GM12878 (cell line): ENCODE results near the gene ATP6V0E1. TPM values are rescaled to one million over a fixed set of nuclear protein-coding genes. Genes with fewer than 3 reads are reported as not detected.

ENCODE experiments used
- ATAC-seq: fragments of 200-7000 bp; cut with Tn5 transposase; 3 replicates; pipeline ENCODE4 v1.9.1; 2020; ENCODE audit warnings: mild to moderate bottlenecking, moderate library complexity
- BruUV-seq: library from RNA; stranded (reverse); fragments of 400-500 nt; replicated peaks from 2 replicates; lab custom pipeline; 2021; lab: Mats Ljungman, UMichigan
- CTCF ChIA-PET: fragments of 300-600 bp; sonication (Branson Sonifier 250); formaldehyde crosslinking; extraction: SDS; loops from one replicate; lab custom pipeline; 2021; ENCODE audit warnings: inconsistent platforms; lab: Yijun Ruan, JAX
- POLR2A ChIA-PET: fragments of 350-600 bp; formaldehyde crosslinking; extraction: SDS; loops from one replicate; lab custom pipeline; 2021; ENCODE audit warnings: inconsistent platforms; lab: Charles Lee
- RAD21 ChIA-PET: fragments of 300-600 bp; sonication (Branson Sonifier 250); formaldehyde crosslinking; loops from one replicate; lab custom pipeline; 2023; ENCODE audit warnings: antibody characterized with exemption; ENCODE audit not compliant: unreplicated experiment; lab: Charles Lee
- SMC1A ChIA-PET: fragments of 300-600 bp; sonication (Branson Sonifier 250); formaldehyde crosslinking; loops from one replicate; lab custom pipeline; 2023; ENCODE audit not compliant: unreplicated experiment, uncharacterized antibody; lab: Charles Lee
- DNase-seq: peaks from one replicate; pipeline ENCODE4 v3.0.0-alpha.2; 2011; ENCODE audit warnings: low read depth, low spot score
- FAIRE-seq: peaks from 3 replicates; lab custom pipeline; 2011; peaks lifted over from hg19 to GRCh38; lab: Jason Lieb, UNC
- H2AFZ ChIP-seq: 2 replicates; pipeline ENCODE4 v1.6.0; 2011; ENCODE audit warnings: low read depth, low read length, control low read depth; ENCODE audit not compliant: control insufficient read depth
- H3K27ac ChIP-seq: 2 replicates; pipeline ENCODE4 v1.5.1; 2011; ENCODE audit warnings: control low read depth; ENCODE audit not compliant: control insufficient read depth, insufficient read depth
- H3K27me3 ChIP-seq, 2 experiments: replicated peaks in 1 of 2; 2 replicates each; pipeline versions ENCODE4 v1.6.0 to v1.6.1; 2011; ENCODE audit warnings: low read length in 1 of 2; ENCODE audit not compliant: control insufficient read depth in 2 of 2, insufficient read depth in 2 of 2
- H3K36me3 ChIP-seq, 2 experiments: 2 replicates each; pipeline ENCODE4 v1.5.1; 2011; ENCODE audit warnings: low read length in 1 of 2; ENCODE audit not compliant: control insufficient read depth in 2 of 2, insufficient read depth in 2 of 2
- H3K4me1 ChIP-seq: 2 replicates; pipeline ENCODE4 v1.6.1; 2011; ENCODE audit warnings: mild to moderate bottlenecking, low read length, moderate library complexity, mixed read lengths; ENCODE audit not compliant: control insufficient read depth, insufficient read depth
- H3K4me2 ChIP-seq: 2 replicates; pipeline ENCODE4 v1.6.0; 2011; ENCODE audit warnings: control low read depth; ENCODE audit not compliant: control insufficient read depth, insufficient read depth
- H3K4me3 ChIP-seq: fragments of 200-600 bp; sonication (generic); 2 replicates; pipeline ENCODE4 v1.5.1; 2016
- H3K79me2 ChIP-seq: 2 replicates; pipeline ENCODE4 v1.6.0; 2011; ENCODE audit warnings: low read length; ENCODE audit not compliant: control insufficient read depth, insufficient read depth
- H3K9ac ChIP-seq: 2 replicates; pipeline ENCODE4 v1.8.0; 2011; ENCODE audit warnings: low read length, control low read depth, mixed read lengths; ENCODE audit not compliant: control insufficient read depth, insufficient read depth
- H3K9me3 ChIP-seq: replicated peaks from 3 replicates; pipeline ENCODE4 v1.5.1; 2011; ENCODE audit warnings: mild to moderate bottlenecking, low read length; ENCODE audit not compliant: control insufficient read depth, insufficient read depth
- H4K20me1 ChIP-seq: 2 replicates; pipeline ENCODE4 v1.6.0; 2011; ENCODE audit not compliant: control insufficient read depth, insufficient read depth
- BCLAF1 ChIP-seq: fragments of 450-650 bp; IDR thresholded peaks from 2 replicates; pipeline ENCODE4 v1.6.1; 2017; ENCODE audit warnings: antibody characterized with exemption, mild to moderate bottlenecking, moderate library complexity
- CHD1 ChIP-seq: IDR thresholded peaks from 2 replicates; pipeline ENCODE4 v1.6.1; 2012; ENCODE audit warnings: low read depth, low read length, improper control_type of control experiment
- FOS ChIP-seq: IDR thresholded peaks from 3 replicates; pipeline ENCODE4 v1.6.1; 2011; ENCODE audit warnings: borderline replicate concordance; ENCODE audit not compliant: insufficient read length; ENCODE audit errors: extremely low read depth
- HDGF ChIP-seq: fragments of 450-650 bp; IDR thresholded peaks from 2 replicates; pipeline ENCODE4 v1.6.1; 2016; ENCODE audit warnings: antibody characterized with exemption
- IKZF1 ChIP-seq: fragments of 450-650 bp; conservative IDR thresholded peaks from 2 replicates; pipeline ENCODE4 v1.6.1; 2017; ENCODE audit warnings: antibody characterized with exemption, mild to moderate bottlenecking
- NKRF ChIP-seq: fragments of 450-650 bp; conservative IDR thresholded peaks from 2 replicates; pipeline ENCODE4 v1.6.1; 2017; ENCODE audit warnings: mild to moderate bottlenecking, moderate library complexity
- RBBP5 ChIP-seq: fragments of 200-600 bp; sonication (generic); conservative IDR thresholded peaks from 2 replicates; pipeline ENCODE4 v1.6.1; 2016
- SMC3 ChIP-seq: IDR thresholded peaks from 2 replicates; pipeline ENCODE4 v1.6.1; 2011; ENCODE audit warnings: low read length, improper control_type of control experiment, borderline replicate concordance
- ZBED1 ChIP-seq: IDR thresholded peaks from 2 replicates; pipeline ENCODE4 v1.6.1; 2016; ENCODE audit warnings: borderline replicate concordance
- WGBS: methylation state at CpG from one replicate; pipeline ENCODE4 v1.1.6; 2016; ENCODE audit warnings: low lambda C conversion rate; ENCODE audit not compliant: insufficient replicate concordance, insufficient coverage; ENCODE audit errors: missing lambda C conversion rate; 5-methylcytosine and 5-hydroxymethylcytosine counted together
- in situ Hi-C: fragments of 300-500 bp; cut with MboI; formaldehyde crosslinking; loops from 9 replicates; pipeline ENCODE4 v1.14.3; 2018; ENCODE audit warnings: mixed read lengths
- intact Hi-C: fragments of 100-400 bp; cut with micrococcal nuclease; formaldehyde crosslinking; loops from one replicate; pipeline ENCODE4 v1.14.2; 2022; ENCODE audit not compliant: unreplicated experiment
- polyA plus RNA-seq, 11 experiments: library from polyadenylated mRNA; depleted of rRNA in 4 of 11; unstranded in 6 of 11; stranded (reverse) in 5 of 11; fragments of >200 nt; fragmentation: Nextera tagmentation in 4 of 11; fragmentation: Illumina TruSeq in 1 of 11; extraction: Ambion mirVana in 4 of 11; extraction: Trizol in 1 of 11; gene quantifications; 1 replicate in 1 of 11; 2 replicates in 10 of 11; pipeline versions ENCODE4 v1.2.1 to v1.2.3, GENCODE V29; 2011 to 2016; ENCODE audit warnings: inconsistent platforms in 2 of 11, missing spikeins in 2 of 11, low read depth in 1 of 11
- total RNA-seq, 4 experiments: library from RNA; depleted of rRNA in 3 of 4; stranded (reverse); fragments of >200 nt in 3 of 4; fragmentation: Illumina TruSeq in 1 of 4; extraction: Trizol in 1 of 4; gene quantifications; 2 replicates each; pipeline versions ENCODE4 v1.2.1 to v1.2.3, GENCODE V29; 2013 to 2021
- TF ChIP-seq, protein P1 (sequence below): IDR thresholded peaks from 2 replicates; pipeline ENCODE4 v1.6.1; 2011; ENCODE audit warnings: mild to moderate bottlenecking, low read depth, low read length, moderate library complexity; ENCODE audit not compliant: insufficient replicate concordance
- TF ChIP-seq, protein P2 (sequence below): fragments of 450-650 bp; IDR thresholded peaks from 2 replicates; pipeline ENCODE4 v1.6.1; 2017; ENCODE audit warnings: mild to moderate bottlenecking
- TF ChIP-seq, protein P3 (sequence below): fragments of 150-350 bp; IDR thresholded peaks from 2 replicates; pipeline ENCODE4 v1.6.1; 2014; ENCODE audit warnings: mild to moderate bottlenecking, low read depth, low read length

The ATP6V0E1 gene
- total and polyA plus RNA-seq, 10 of the 15 experiments (the other 5 are each of a cell fraction or from before 2014, with no cell fraction given): 143 to 787 (median 306) TPM

- TF ChIP-seq, protein P1, sequence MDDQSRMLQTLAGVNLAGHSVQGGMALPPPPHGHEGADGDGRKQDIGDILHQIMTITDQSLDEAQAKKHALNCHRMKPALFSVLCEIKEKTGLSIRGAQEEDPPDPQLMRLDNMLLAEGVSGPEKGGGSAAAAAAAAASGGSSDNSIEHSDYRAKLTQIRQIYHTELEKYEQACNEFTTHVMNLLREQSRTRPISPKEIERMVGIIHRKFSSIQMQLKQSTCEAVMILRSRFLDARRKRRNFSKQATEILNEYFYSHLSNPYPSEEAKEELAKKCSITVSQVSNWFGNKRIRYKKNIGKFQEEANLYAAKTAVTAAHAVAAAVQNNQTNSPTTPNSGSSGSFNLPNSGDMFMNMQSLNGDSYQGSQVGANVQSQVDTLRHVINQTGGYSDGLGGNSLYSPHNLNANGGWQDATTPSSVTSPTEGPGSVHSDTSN: no peak
- TF ChIP-seq IKZF1: no peak
- TF ChIP-seq, protein P2, sequence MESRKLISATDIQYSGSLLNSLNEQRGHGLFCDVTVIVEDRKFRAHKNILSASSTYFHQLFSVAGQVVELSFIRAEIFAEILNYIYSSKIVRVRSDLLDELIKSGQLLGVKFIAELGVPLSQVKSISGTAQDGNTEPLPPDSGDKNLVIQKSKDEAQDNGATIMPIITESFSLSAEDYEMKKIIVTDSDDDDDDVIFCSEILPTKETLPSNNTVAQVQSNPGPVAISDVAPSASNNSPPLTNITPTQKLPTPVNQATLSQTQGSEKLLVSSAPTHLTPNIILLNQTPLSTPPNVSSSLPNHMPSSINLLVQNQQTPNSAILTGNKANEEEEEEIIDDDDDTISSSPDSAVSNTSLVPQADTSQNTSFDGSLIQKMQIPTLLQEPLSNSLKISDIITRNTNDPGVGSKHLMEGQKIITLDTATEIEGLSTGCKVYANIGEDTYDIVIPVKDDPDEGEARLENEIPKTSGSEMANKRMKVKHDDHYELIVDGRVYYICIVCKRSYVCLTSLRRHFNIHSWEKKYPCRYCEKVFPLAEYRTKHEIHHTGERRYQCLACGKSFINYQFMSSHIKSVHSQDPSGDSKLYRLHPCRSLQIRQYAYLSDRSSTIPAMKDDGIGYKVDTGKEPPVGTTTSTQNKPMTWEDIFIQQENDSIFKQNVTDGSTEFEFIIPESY: no peak
- TF ChIP-seq CHD1: no peak
- no peak for TF ChIP-seq ZBED1
- TF ChIP-seq, all 136 proteins: peak for 0
Observed at GRCh38 chr5:172979778-172980177, 3.8 kb upstream of the ATP6V0E1 start (continued).

GRCh38 chr5:172981931-172982330 is 1.6 kb upstream of the ATP6V0E1 start:
- Histone ChIP-seq H3K4me2 (no peak overlapping the region), H3K27me3 (no peaks in the 10 kb centered on the region), H3K79me2 (peaks cover 32% of the 10 kb centered on the region), H3K4me3 (no peak overlapping the region), H3K4me1 (peaks cover 3% of the 10 kb centered on the region; the same call in 1 of the 2 replicates), H4K20me1 (no peaks in the 10 kb centered on the region; the same call in 1 of the 2 replicates), H3K9me3 (no peaks in the 10 kb centered on the region), H3K9ac (no peak overlapping the region), H2AFZ (no peak overlapping the region), H3K36me3 (0 out of 4 replicates have a peak, but pooled peaks cover 0 to 3% of the 10 kb centered on the region in 2 experiments), H3K27ac (no peak overlapping the region)
- no peak for DNase-seq
- FAIRE-seq: no peak
- ChIA-PET RAD21 (interaction anchor here (0.7 to 3.4 kb wide), 4 partner anchors 33 to 310 kb away, joined by 3 to 33 read pairs (median 4); partner anchors contain the start of gene BNIP1), SMC1A (interaction anchor here (0.9 to 1.9 kb wide), 7 partner anchors 36 to 348 kb away, joined by 3 to 5 read pairs (median 4); no protein-coding TSS in a partner anchor), POLR2A (no interaction called here), CTCF (interaction anchor here (0.9 to 4.2 kb wide), 4 partner anchors 9 to 349 kb away, joined by 3 to 22 read pairs (median 5); no protein-coding TSS in a partner anchor)
- WGBS: 89% methylated on average over 7 of the region's 7 CpGs
- no peak for ATAC-seq
- BruUV-seq: no TSS peak
- in situ Hi-C loops: loop anchor here (5.0 to 10.0 kb wide), 5 partner anchors 160 to 603 kb away; partner anchors contain the start of gene BNIP1
- intact Hi-C loops: no loop called here
- no peak for TF ChIP-seq BCLAF1
- TF ChIP-seq, protein P3, sequence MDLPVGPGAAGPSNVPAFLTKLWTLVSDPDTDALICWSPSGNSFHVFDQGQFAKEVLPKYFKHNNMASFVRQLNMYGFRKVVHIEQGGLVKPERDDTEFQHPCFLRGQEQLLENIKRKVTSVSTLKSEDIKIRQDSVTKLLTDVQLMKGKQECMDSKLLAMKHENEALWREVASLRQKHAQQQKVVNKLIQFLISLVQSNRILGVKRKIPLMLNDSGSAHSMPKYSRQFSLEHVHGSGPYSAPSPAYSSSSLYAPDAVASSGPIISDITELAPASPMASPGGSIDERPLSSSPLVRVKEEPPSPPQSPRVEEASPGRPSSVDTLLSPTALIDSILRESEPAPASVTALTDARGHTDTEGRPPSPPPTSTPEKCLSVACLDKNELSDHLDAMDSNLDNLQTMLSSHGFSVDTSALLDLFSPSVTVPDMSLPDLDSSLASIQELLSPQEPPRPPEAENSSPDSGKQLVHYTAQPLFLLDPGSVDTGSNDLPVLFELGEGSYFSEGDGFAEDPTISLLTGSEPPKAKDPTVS: no peak
- TF ChIP-seq NKRF: no peak
- TF ChIP-seq RBBP5: no peak
- TF ChIP-seq CHD1: no peak
- TF ChIP-seq SMC3: no peak
- TF ChIP-seq HDGF: no peak
- no peak for TF ChIP-seq FOS
